Measurements from ENCODE around the gene PTBP1.

PTBP1 gene

GRCh38 chr19:855566-856120, 58.4 kb downstream of the PTBP1 start:
- no peak for DNase-seq

- no peak for DNase-seq
These were observed 61.0 kb downstream of the PTBP1 start for GRCh38 chr19:858284-858683.

- DNase-seq, result no peak
These were observed 61.9 kb downstream of the PTBP1 start, which contains the start of gene CFD for GRCh38 chr19:858868-859843. CFD (plus strand) TSS chr19:859664; CDS start chr19:859690, 26 bp downstream.

- no peak for DNase-seq
These were observed 64.0 kb downstream of the PTBP1 start for GRCh38 chr19:861141-861755.

Data from left hindlimb (tissue), 1 donor.